ENCODE results near the gene SBF2. TPM values are rescaled to one million over a fixed set of nuclear protein-coding genes. Genes with fewer than 3 reads are reported as not detected.

SBF2 gene
- total RNA-seq, 1 donor from 2014 or later, result 16.7 TPM

DNA sequence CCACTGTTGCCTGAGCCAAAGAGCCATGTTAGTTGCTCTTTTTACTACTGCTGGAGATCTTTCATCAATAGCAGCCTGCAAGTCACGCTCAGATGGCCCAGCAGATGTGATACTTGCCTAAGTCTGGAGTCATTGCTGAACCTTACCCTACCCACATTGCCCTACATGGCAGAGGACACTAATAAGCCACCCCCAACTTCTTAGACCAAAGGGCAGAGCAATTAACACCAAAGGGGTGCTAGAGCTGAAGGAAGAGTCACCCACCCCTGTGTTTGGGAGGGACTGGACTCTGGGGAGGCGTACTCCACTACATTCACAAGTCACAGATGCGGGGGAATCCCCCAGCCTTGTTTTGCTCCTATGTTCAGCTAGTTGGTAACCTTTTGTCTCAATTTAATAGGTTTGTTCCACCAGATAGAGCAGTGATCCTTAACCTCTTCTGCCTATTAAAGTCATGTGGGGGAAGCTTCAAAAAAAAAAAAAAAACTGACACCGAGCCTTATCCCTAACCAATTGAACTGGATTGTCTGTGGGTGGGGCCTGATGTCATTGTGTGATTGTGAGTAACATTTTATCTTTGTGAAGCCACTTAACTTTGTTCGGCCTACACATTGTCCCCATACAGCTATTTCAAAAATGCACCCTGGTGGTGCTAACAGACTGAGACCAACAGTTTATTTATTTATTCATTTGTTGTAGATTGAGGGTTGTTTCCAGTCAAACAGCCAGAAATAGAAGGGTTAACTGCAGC lies 23.9 kb upstream of the SBF2 start:
- no peak for ATAC-seq
- no peak for DNase-seq (ENCODE audit: low spot score)

DNA sequence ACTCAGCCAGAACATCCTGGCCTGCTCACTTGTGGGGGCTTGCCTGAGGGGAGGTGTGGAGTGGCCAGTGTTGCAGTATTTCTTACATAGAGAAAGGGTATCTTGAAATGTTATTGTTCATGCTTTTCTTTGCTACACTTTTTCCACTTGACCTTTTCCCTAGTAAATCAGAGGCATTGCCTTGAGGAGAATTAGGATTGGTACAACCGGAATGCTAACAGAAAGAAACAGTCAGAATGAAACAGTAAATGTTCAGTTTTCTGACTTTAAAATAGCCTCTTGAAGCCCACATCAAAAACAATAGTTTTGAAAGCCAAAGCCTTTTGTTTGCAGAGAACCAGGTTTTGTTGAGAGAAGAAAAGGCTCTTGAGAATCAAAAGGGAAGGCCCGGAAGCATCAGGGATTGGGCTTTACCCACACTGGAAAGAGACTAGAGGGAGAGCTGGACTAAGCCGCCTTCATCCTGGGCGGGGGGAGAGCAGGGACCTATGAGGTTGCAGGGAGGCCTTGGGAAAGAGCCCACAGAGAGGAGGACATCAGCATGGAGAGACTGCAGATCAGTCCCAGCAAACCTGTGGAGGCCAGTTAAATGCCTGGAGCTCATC lies 23.2 kb upstream of the SBF2 start:
- no peak for DNase-seq (ENCODE audit: low spot score)
- no peak for ATAC-seq

DNA sequence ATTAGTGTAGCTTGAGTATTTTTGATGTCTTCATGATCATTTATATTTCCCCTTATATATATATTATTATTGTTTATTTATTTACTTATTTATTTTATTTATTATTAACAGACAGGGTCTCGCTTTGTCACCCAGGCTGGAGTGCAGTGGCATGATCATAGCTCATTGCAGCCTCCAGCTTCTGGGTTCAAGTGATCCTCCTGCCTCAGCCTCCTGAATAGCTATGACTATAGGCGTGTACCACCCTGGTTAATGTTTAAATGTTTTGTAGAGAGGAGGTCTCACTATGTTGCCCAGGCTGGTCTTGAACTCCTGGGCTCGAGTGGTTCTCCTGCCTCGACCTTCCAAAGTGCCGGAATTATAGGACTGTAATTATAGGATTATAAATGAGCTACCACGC lies 21.1 kb upstream of the SBF2 start:
- DNase-seq (ENCODE audit: low spot score) (no peak), ATAC-seq (no peak)

DNA sequence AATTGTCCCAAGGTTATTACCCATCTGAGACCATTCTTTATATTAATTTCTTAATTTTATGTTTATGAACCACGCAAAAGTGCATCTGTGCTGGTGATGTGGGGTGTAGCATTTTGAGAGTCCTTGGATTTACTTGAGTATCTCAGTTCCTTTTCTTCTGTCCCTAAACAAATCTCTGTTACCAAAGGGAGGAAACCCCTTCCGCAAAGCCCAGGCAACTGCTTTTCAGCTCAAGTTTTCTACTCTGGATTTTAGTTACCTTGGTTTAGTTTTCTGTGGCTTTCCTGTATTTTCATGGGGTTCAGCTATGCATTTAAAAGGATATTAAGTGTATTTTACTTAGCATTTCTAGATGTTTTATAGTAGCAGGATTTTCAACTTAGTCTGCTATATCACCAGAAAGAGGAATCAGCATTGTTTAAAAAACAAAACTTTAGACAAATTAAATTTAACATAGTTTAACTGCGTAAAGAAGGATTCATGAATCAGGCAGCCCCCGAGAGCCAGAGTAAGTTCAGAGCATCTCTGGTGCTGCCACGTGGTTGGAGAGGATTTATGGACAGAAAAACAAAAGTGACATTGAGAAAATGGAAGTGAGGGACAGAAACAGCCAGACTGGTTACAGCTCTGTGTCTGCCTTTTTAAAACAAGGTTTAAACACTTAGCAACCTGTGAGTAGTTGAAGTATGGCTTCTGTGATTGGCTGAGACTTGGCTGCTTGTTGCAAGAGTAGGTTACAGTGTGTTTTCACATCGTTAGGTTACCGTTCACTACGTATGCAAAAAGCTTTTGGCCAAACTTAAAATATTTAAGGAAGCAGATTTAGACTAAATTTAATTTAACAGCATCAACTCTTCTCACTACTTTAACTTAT lies 20.4 kb upstream of the SBF2 start:
- no peak for DNase-seq (ENCODE audit: low spot score)

DNA sequence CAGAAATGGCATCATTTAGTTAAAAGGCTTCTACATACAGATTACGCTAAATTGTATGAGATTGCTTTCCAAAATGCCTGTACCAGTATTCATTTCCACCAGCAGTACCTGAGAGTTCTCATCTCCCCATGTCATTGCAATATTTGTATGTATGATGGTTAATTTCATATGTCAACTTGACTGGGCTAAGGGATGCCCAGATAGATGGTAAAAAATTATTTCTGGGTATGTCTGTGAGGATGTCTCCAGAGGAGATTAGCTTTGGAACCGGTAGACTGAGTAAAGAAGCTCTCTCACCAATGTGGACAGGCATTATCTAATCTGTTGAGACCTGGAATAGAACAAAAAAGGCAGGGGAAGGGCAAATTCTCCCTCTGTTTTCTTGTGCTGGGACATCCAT lies 17.8 kb upstream of the SBF2 start:
- ATAC-seq, result no peak

More for the DNA sequence above, 20.4 kb upstream of the SBF2 start:
- peak; percentile 63 for ATAC-seq

DNA sequence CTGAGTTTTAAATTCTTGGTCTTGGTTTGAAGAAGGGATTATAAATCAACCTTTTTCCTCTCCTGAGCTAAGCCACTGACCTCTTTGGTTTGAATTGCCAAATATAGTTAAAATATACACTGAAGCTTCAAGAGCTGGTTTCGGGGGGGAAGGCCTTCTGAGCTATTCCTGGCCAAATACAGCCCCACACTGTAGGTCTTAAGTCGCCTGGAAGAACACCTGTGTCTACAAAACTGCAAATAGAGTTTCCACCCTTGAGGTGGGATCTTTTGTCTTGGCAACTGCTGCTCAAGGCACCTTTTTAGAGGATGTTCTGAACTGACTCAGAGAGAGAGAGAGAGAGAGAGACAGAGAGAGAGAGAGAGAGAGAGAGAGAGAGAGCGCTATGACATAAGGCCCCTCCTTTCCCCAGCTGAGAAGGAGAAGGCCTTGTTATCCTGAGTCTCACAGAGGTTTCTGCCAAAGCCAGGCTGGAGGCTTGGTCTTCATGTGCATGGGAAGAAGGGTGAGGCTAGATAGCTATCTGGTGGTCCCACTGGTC lies 16.4 kb upstream of the SBF2 start:
- no peak for DNase-seq (ENCODE audit: low spot score)
- no peak for ATAC-seq

More for the DNA sequence above, 17.8 kb upstream of the SBF2 start:
- DNase-seq (ENCODE audit: low spot score), result no peak

DNA sequence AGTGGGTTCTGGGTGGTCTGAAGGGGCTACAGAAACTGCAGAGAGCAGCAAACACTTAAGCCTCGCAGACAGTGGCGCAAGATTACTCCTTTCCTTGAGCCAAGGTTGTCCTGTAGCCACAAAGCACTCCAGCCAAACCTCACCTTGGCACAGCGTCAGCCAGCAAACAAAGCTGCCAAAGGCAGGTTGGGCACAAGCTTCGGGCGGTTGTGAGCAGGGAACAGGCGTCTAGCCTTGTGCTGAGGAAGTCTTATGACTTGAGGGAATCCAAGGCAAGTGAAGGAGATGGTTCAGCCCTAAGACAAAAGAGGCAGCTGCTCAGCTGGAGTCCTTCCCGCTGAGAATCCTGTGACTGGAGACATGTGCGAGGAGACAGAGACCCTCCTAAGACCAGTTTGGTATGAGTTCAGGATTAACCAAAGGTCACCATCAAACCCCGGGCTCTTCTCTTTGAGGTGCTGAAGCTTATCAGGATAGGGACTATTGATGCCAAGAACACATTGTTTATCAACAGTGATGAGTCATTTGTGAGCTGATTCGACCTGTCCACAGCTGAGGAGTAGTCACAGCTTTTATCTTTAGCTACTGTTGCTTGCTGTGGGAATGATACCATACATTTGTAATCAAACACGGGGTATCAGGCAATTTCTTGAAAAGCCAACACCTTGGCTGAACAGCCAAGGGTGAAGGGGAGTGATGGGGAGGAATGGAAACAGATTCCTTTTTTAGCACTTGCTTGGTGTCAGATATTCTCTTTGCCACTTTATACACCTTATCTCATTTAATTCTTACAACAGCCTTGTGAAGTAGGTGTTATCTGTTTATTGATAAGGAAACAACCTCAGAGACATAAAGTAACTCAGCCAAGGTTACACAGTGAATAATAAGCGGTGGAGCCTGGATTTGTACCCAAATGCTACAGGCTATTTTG lies 15.4 kb upstream of the SBF2 start:
- ATAC-seq (peak; percentile 18), DNase-seq (ENCODE audit: low spot score) (peak; percentile 88)

DNA sequence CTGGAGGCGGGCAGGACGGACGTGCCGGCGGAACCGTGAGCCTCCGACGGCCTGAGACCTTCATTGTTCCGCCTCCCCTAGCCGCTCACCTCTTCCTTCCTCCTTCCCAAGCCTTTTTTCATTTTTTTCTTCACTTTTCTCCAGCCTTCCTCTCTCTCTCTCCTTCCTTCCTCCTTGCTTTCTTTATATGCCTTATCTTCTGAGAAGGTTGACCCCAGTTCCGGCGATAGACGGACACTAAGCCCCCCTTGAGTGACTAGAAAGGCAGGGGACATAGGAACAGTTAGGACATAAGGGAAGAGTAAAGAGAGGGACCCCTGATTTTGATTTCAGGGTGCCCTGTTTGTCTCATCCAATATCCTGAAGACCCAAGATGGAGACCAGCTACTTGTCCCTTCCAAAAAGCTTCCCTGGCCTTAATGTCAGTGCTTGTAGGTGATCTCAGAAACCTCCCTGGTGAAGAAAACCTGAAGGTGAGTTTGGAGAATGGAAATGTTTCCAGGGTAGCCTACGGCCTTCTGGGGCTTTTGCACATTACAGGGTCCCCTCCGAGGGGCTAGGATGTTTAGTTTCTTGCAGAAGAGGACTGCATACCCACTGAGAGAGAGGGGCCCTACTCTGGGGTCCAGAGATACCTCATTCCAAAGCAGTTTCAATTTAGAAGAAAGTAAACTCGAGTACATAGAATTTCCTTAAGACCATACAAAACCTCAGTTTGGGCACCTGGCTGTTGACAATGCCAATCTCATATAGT lies 14.4 kb upstream of the SBF2 start:
- ATAC-seq (no peak), DNase-seq (ENCODE audit: low spot score) (no peak)

DNA sequence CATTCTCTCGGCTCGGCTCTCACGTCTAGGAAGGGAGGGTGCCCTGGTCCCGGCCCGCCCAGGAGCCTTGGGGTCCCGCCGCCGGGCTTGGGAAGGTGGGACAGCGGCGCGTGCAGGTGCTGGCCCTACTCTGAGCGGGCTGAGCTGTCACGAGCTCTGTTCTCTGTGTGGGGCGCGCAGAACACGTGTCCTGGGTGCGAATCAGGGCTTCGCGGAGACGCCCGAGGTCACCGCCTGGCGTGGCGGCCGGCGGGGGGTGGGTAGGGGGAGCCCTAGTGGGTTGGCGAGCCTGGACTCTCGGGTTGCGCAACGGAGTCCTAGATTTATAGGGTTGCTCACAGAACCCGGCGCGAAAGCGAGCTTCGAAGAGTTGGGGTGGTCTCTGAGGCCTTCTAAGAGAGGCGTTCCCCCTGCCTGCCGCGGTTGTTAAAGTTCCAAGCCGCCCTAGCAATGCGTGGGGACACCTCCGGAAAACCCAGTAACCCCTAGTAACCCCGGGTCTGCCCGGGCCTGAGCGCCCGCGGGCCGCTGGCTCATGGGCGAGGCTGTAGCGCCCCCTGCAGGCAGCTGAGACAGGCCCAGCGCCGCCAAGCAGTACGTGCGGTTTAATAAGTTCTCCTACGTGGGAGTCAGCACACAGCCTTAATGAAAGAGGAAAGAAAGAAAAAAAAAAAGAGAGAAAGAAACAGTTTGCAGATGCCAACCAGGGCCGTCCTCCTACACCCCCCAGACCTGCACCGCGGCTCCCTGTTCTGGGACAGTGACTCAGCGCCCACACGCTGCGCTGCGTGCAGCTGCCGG lies 13.6 kb upstream of the SBF2 start:
- peak; percentile 90 for DNase-seq (ENCODE audit: low spot score)
- ATAC-seq, result peak; percentile 64

DNA sequence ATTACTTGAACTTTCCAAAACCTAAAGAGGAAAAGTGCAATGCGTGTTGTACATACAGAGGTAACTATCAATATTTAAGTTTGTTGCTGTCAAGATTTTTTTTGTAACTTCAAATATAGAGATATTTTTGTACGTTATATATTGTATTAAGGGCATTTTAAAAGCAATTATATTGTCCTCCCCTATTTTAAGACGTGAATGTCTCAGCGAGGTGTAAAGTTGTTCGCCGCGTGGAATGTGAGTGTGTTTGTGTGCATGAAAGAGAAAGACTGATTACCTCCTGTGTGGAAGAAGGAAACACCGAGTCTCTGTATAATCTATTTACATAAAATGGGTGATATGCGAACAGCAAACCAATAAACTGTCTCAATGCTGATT lies 13.0 kb upstream of the SBF2 start:
- ATAC-seq (no peak), DNase-seq (ENCODE audit: low spot score) (no peak)

DNA sequence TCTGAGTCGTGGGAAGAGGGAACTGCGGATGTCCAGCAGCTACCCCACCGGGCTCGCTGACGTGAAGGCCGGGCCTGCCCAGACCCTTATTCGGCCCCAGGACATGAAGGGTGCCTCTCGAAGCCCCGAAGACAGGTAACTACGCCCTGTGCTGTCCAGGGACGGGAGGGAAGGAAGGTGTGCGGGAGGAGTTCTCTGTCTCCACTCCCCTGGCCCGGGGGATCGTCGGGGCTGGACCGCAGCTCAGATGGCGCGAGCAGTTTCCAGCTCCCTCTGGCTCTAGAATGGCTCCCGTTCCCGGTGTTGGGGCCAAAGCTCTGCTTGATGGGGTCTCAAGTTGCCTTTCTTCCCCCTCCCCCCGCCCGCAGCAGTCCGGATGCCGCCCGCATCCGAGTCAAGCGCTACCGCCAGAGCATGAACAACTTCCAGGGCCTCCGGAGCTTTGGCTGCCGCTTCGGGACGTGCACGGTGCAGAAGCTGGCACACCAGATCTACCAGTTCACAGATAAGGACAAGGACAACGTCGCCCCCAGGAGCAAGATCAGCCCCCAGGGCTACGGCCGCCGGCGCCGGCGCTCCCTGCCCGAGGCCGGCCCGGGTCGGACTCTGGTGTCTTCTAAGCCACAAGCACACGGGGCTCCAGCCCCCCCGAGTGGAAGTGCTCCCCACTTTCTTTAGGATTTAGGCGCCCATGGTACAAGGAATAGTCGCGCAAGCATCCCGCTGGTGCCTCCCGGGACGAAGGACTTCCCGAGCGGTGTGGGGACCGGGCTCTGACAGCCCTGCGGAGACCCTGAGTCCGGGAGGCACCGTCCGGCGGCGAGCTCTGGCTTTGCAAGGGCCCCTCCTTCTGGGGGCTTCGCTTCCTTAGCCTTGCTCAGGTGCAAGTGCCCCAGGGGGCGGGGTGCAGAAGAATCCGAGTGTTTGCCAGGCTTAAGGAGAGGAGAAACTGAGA lies 12.2 kb upstream of the SBF2 start:
- DNase-seq (ENCODE audit: low spot score) (peak; percentile 54), ATAC-seq (no peak)

DNA sequence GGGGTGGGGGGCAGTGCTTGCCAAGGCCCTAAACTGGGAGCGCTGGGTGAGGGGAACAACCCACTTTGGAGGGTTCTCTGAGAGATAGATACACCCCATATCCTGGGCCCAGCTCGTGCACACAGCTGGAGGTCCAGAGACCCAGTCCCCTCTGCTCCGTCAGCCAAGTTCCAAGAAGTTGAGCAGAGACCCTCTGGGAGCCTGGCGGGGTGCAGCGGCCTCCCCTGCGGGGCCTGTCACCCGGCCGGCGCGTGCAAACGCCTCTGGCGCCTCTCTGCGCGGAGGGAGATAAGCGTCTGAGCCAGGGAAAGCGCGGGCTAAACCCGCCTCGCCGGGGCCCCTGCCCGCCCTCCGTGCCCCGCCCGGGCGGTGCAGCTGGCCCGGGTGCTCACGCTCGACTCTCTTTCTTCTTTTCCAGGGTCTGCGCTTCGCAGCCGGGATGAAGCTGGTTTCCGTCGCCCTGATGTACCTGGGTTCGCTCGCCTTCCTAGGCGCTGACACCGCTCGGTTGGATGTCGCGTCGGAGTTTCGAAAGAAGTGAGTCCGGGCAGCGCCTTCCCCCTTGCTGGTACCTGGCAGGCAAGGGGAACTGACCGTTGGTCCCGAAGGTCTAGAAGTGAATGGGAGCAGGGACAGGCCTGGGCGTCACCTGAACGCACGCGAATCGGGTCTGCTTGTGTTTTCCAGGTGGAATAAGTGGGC lies 11.4 kb upstream of the SBF2 start:
- DNase-seq (ENCODE audit: low spot score) (peak; percentile 79), ATAC-seq (peak; percentile 23)

DNA sequence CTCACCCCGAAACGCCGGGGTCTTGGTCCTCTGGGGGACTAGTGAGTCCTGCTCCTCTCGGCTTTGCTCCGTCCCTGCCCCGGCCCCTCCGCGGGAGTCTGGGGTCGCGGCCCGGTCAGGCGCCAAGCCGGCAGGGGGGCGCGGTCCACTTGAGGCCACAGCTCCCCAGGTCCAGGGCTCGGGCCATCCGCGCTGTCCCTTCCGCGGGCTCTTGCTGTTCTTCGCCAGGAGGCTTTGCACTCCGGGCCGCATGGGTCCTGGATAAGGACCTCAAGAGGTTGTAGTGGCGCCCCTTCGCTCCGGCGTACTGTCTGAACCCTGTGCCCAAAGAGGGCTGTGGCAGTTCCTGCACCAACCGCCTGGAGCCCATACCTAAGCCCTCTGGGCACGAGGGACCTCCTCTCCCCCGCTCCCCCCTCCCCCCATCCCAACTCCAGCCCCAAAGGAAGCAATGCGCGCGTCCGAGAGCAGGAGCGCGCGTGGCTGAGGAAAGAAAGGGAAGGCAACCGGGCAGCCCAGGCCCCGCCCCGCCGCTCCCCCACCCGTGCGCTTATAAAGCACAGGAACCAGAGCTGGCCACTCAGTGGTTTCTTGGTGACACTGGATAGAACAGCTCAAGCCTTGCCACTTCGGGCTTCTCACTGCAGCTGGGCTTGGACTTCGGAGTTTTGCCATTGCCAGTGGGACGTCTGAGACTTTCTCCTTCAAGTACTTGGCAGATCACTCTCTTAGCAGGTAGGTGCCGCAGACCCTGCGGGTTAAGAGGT lies 10.7 kb upstream of the SBF2 start, which contains the start of gene ADM:
Gene ADM, plus strand, starts transcription at position 579 of the 767 bp plus-strand sequence. CDS start 628 bp downstream, outside the sequence.
- ATAC-seq (peak; percentile 62), DNase-seq (ENCODE audit: low spot score) (peak; percentile 95)

DNA sequence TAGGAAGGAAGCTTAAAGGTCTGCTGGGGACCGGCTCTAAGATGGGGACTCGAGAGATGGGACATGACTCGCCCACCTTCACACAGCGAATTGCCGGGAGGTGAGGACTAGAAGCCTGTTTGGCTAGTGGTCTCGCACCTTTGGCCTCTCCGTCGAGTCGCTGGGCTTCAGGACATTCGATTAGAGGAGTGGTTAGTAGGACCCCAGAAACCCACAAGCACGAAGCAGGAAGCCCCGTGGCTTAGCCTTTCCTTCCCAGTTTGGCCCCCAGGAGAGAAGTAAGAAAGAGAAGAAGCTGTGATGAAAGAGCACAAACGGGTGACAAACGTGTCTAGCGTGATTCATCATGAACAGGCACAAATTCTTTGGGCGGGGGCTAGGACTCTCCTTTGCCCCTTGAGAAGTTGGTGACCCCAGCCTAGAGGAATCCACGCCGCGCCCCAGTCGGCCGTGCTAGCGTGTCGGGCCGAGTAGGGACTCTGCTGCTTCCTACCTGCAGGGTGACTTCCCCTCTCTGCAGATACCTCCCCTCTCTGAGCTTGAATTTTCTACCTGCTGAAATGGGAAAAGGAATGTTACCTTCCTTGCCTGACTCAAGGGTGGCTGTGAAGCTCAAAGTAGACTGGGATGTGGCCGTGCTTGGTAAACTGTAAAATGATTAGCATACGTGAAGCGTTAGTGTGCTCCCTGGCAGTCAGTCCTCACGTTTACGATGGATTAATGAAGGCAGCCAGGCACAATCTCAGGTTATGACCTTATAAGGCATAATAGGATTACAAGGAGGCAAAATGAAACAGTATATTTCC lies 9.7 kb upstream of the SBF2 start:
- no peak for ATAC-seq
- peak; percentile 64 for DNase-seq (ENCODE audit: low spot score)

All from left lobe of liver (tissue), 2 donors.